Activated CD8-positive, alpha-beta T cell treated with anti-CD3 and anti-CD28 coated beads for 36 hours (primary cell): ENCODE results near the gene ALG10. TPM values are rescaled to one million over a fixed set of nuclear protein-coding genes. Genes with fewer than 3 reads are reported as not detected.
"Not testable (repeated sequence)": the region's sequence is repeated elsewhere in the genome, so short reads cannot be mapped to it uniquely, and the experiment has no call there.

Experiments
- ATAC-seq: fragments of 200-7000 bp; cut with Tn5 transposase; one replicate; pipeline ENCODE4 v1.10.0; 2021; ENCODE audit warnings: mild to moderate bottlenecking, moderate library complexity
- CTCF ChIA-PET: fragments of 350-600 bp; sonication (Branson Sonifier 250); formaldehyde crosslinking; loops from one replicate; lab custom pipeline; 2021; ENCODE audit warnings: antibody characterized with exemption; lab: Charles Lee
- POLR2A ChIA-PET: fragments of 350-600 bp; sonication (Branson Sonifier 250); formaldehyde crosslinking; loops from one replicate; lab custom pipeline; 2021; ENCODE audit warnings: antibody characterized with exemption; lab: Charles Lee
- DNase-seq: peaks from one replicate; pipeline ENCODE4 v3.0.0-alpha.2; 2020
- H3K27ac Mint-ChIP-seq: one replicate; pipeline ENCODE4 v1.8.0; 2021; ENCODE audit warnings: mild to moderate bottlenecking, mixed read lengths
- H3K27me3 Mint-ChIP-seq: one replicate; pipeline ENCODE4 v1.8.0; 2021; ENCODE audit warnings: mixed read lengths
- H3K36me3 Mint-ChIP-seq: one replicate; pipeline ENCODE4 v1.8.0; 2021; ENCODE audit warnings: low read depth, mixed read lengths
- H3K4me1 Mint-ChIP-seq: one replicate; pipeline ENCODE4 v1.8.0; 2021; ENCODE audit warnings: low read depth, mixed read lengths
- H3K4me3 Mint-ChIP-seq: one replicate; pipeline ENCODE4 v1.8.0; 2021; ENCODE audit warnings: mild to moderate bottlenecking, moderate library complexity, mixed read lengths
- H3K9me3 Mint-ChIP-seq: one replicate; pipeline ENCODE4 v1.8.0; 2021; ENCODE audit warnings: mixed read lengths
- intact Hi-C: fragments of 100-400 bp; cut with micrococcal nuclease; formaldehyde crosslinking; loops from one replicate; pipeline ENCODE4 v1.10.0; 2022
- total RNA-seq, 2 experiments: library from RNA; stranded (reverse); gene quantifications; one replicate each; pipeline ENCODE4 v1.2.3, GENCODE V29; 2021
- TF ChIP-seq, protein P1 (sequence below): fragments of 200-600 bp; IDR thresholded peaks from one replicate; pipeline ENCODE4 v1.8.0; 2022; ENCODE audit warnings: antibody characterized with exemption, mild to moderate bottlenecking

ALG10 gene, protein sequence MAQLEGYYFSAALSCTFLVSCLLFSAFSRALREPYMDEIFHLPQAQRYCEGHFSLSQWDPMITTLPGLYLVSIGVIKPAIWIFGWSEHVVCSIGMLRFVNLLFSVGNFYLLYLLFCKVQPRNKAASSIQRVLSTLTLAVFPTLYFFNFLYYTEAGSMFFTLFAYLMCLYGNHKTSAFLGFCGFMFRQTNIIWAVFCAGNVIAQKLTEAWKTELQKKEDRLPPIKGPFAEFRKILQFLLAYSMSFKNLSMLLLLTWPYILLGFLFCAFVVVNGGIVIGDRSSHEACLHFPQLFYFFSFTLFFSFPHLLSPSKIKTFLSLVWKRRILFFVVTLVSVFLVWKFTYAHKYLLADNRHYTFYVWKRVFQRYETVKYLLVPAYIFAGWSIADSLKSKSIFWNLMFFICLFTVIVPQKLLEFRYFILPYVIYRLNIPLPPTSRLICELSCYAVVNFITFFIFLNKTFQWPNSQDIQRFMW
- total RNA-seq = 10 to 100 TPM; 20.3 to 22.8 TPM

DNA sequence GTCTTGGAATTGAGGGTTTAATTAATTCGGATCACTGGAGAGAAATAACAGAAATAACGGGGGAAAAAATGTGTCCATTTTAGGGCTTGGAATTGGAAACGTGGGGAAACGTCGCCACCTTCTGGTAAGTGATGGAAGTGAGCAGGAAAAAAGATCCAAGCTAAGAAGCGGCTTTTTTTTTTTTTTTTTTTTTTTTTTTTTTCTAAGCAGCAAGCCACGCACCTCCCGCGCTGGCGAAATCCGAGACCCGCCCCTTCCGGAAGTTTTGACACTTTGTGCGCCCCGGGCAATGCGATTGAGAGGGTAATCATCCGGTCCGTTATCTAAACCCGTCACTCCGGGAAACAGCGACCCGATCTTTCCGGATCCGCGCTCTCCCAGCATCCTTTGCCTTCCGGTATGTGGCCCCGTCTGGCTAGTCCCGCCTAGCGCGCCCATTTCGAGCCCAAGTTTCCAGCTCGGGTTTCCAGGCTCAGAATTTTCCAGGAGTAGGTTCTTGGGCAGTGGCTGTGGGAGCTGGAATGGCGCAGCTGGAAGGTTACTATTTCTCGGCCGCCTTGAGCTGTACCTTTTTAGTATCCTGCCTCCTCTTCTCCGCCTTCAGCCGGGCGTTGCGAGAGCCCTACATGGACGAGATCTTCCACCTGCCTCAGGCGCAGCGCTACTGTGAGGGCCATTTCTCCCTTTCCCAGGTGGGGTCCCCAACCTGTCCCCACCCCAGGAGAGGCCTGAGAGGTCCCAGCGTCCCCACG is at the start of gene ALG10:
Gene ALG10, plus strand, starts transcription at position 418 of the 752 bp plus-strand sequence. Its CDS starts 104 bp downstream, at position 522.
- no peaks in the 10 kb centered on the region for H3K27me3 Mint-ChIP-seq
- intact Hi-C loops = no loop called here
- H3K27ac Mint-ChIP-seq = peak within 1 kb of the TSS; percentile 97
- peak; percentile 99 for ATAC-seq
- H3K9me3 Mint-ChIP-seq = no peaks in the 10 kb centered on the region
- POLR2A ChIA-PET = interaction anchor here (0.7 to 1.2 kb wide), 2 partner anchors 1129 to 1266 kb away, joined by 5 read pairs; partner anchors contain the start of gene YARS2
- CTCF ChIA-PET = interaction anchor here (0.6 to 4.9 kb wide), 2 partner anchors 100 to 1266 kb away, joined by 3 to 67 read pairs; partner anchors contain the start of gene YARS2
- peak; percentile 96 for DNase-seq
- TF ChIP-seq, protein P1, sequence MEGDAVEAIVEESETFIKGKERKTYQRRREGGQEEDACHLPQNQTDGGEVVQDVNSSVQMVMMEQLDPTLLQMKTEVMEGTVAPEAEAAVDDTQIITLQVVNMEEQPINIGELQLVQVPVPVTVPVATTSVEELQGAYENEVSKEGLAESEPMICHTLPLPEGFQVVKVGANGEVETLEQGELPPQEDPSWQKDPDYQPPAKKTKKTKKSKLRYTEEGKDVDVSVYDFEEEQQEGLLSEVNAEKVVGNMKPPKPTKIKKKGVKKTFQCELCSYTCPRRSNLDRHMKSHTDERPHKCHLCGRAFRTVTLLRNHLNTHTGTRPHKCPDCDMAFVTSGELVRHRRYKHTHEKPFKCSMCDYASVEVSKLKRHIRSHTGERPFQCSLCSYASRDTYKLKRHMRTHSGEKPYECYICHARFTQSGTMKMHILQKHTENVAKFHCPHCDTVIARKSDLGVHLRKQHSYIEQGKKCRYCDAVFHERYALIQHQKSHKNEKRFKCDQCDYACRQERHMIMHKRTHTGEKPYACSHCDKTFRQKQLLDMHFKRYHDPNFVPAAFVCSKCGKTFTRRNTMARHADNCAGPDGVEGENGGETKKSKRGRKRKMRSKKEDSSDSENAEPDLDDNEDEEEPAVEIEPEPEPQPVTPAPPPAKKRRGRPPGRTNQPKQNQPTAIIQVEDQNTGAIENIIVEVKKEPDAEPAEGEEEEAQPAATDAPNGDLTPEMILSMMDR = peak; percentile 65
- H3K4me1 Mint-ChIP-seq = peaks cover 13% of the 10 kb centered on the region
- peaks cover 11% of the 10 kb centered on the region for H3K36me3 Mint-ChIP-seq
- H3K4me3 Mint-ChIP-seq = peak within 1 kb of the TSS; percentile 97

DNA sequence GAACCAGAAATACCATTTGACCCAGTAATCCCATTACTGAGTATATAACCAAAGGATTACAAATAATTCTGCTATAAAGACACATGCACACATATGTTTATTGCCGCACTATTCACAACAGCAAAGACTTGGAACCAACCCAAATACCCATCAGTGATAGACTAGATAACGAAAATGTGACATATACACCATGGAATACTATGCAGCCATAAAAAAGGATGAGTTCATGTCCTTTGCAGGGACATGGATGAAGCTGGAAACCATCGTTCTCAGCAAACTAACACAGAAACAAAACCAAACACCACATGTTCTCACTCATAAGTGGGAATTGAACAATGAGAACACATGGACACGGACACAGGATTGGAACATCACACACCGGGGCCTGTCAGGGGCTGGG is 49.4 kb upstream of the ALG10 start:
- H3K27ac Mint-ChIP-seq, CTCF ChIA-PET, H3K4me1 Mint-ChIP-seq, POLR2A ChIA-PET, DNase-seq, H3K4me3 Mint-ChIP-seq, H3K27me3 Mint-ChIP-seq, ATAC-seq, intact Hi-C loops, H3K9me3 Mint-ChIP-seq, H3K36me3 Mint-ChIP-seq: not testable (repeated sequence)

DNA sequence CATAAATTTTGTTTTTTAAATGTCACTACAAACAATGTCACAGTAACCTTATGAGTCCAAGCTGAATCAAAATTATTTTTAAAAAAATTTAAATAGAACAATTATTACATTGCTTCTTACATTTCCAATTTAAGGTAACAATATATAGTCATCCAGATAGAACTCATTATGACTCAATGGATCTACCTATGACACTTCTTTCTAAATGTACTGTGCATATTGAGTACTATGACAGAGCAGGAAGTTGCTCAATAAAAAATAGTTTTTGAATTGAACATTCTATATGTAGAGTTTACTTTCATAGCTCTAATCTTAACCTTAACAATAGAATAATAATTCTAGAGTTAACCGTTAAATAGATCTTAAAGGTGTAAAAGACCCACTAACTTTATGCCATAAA is 44.4 kb upstream of the ALG10 start:
- no peak overlapping the region for H3K4me3 Mint-ChIP-seq

DNA sequence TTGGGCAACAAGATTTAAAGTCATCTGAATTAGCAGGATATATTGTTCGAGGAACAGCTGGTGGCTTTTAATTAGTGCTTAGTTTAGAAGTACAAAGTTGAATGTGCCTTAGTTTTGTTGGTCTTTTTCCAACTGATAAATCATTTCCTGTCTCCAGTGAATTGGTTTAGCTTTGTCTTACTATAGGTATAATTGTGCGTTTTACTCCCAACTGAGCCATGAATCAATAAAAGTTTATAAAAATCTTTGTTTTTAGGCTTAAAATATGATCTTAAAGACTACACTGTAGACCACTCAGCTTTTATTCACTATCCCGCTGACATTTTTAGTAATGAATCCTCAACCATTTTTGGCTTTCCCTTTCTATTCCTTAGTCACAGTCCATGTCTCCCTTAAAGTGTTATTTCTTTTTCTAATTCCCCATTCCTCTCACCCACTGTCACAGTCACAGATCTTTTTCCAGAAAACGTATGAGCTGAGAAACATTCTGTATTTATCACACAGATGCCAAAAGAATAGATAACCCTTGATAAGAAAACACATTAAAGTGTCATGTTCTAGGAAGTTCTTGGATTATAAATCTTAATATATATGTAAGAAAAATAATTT is 34.0 kb upstream of the ALG10 start:
- H3K36me3 Mint-ChIP-seq = no peaks in the 10 kb centered on the region
- H3K27ac Mint-ChIP-seq = no peak overlapping the region
- H3K4me3 Mint-ChIP-seq = no peak overlapping the region
- intact Hi-C loops = no loop called here
- H3K9me3 Mint-ChIP-seq = no peaks in the 10 kb centered on the region
- TF ChIP-seq, protein P1 = no peak
- no peaks in the 10 kb centered on the region for H3K4me1 Mint-ChIP-seq
- DNase-seq = no peak
- ATAC-seq = no peak
- POLR2A ChIA-PET = no interaction called here
- CTCF ChIA-PET = no interaction called here
- peaks cover 10% of the 10 kb centered on the region for H3K27me3 Mint-ChIP-seq

More for the DNA sequence above, 44.4 kb upstream of the ALG10 start:
- Mint-ChIP-seq H3K4me1 (no peaks in the 10 kb centered on the region), H3K36me3 (no peaks in the 10 kb centered on the region), H3K9me3 (peaks cover 2% of the 10 kb centered on the region), H3K27ac (no peak overlapping the region), H3K27me3 (peaks cover 4% of the 10 kb centered on the region)
- intact Hi-C loops = no loop called here
- TF ChIP-seq, protein P1 = no peak
- ATAC-seq = no peak
- ChIA-PET CTCF (no interaction called here), POLR2A (no interaction called here)
- DNase-seq = no peak

DNA sequence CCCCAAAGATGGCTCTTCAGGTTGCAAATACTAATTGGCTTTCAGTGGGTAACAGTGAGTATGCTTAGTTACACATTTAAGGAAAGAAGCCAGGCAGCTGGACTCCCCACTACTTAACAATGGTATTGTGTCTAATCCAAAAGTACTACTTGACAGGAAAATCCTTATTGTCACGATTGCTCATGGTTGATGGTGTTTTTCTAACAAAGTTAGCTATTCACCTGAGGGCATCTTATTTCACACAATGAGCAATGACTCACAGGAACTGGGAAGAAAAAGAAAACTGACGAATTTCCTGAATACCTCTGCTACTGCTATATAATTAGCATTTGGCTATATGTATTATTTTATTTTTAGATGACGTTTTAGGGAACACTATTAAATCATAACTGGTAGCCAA is 33.4 kb upstream of the ALG10 start:
- peaks cover 10% of the 10 kb centered on the region for H3K27me3 Mint-ChIP-seq
- ChIA-PET POLR2A (no interaction called here), CTCF (no interaction called here)
- H3K27ac Mint-ChIP-seq = no peak overlapping the region
- no peaks in the 10 kb centered on the region for H3K4me1 Mint-ChIP-seq
- H3K36me3 Mint-ChIP-seq = no peaks in the 10 kb centered on the region
- no peak for DNase-seq
- no peak for ATAC-seq
- TF ChIP-seq, protein P1 = no peak
- intact Hi-C loops = no loop called here
- no peaks in the 10 kb centered on the region for H3K9me3 Mint-ChIP-seq
- H3K4me3 Mint-ChIP-seq = no peak overlapping the region
